Activated T-cell treated with anti-CD3 and anti-CD28 coated beads for 24 hours (primary cell): Measurements from ENCODE around the gene CCT2.

ENCODE experiments used
- DNase-seq: peaks from one replicate; pipeline ENCODE4 v3.0.0-alpha.2; 2020; ENCODE audit warnings: low read depth

CCT2 gene

DNA sequence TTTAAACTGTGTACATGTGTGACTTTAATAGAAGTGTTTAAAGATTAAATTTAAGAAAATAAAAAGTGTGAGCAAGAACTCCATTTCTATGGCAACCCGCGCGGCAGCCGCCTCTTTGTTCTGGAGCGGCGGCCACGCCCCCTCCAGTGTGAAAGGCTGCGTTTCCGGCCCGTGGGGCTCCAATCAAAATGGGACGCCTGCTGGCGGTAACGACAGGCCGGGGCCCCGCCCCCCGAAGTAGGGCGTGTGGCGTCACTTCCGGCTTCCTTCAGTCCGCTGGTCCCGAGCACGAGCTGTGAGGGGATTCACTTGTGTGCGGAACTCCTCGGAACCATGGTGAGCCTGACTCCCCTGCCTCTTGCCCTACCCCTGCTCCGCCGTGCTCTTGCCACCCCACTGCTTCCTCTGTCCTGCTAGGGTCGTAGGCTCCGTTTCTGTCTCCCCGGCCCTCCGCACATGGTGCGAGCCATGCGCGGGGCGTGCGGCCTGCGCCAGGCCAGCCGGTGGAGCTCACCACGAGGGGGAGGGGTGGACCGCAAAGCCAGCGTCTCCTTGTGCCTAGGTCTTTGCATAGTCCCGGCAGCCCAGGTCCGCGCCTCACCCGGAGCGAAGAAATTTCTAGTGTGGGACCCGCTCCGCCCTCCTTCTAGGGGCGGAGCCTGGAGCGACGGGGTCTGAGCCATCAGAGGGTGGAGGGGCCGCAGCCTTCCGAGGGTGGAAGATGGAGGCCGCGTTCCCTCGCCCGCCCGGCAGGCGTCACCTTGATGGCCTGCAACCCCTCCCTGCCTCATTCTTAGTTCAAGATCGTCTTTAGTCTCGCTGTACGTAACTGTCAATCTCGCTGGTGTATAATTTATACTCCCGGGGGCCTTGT is at the start of gene CCT2:
CCT2 (plus strand) TSS at position 271 of the 874 bp plus-strand sequence; CDS start at position 334, 63 bp downstream.
- DNase-seq: peak; percentile 93

DNA sequence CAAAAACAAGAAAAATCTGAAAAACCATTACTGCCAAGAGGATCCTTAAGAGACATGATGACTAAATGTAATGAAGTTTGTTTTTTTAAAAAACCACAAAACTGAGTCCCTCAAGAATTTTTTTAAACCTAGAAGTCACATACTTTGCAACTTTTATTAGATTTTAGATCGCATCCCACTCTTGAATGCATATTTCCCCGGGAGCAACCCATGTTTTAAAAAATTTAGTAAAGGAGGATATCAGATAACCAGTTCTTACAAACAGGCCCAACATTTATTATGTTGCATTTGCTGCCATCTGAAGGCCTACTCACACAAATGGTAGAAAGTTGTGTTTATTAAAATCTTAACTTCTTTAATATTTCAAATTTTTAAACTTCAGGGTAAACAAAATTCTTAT is 44.3 kb upstream of the CCT2 start:
- no peak for DNase-seq

DNA sequence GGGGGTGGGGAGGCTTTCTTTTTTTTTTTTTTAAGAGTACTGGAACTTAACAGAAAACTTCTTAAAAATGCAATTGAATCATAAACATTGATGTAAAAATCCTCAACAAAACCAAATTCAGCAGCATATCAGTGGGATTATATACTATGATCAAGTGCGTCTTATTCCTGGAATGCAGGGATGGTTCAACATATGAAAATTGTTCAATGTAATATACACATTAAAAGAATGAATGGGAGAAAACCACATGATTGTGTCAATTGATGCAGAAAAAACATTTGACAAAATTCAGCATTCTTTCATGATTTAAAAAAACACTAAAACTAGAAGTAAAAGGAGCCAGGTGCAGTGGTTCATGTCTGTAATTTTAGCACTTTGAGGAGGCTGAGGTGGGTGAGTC is 41.2 kb upstream of the CCT2 start:
- DNase-seq: no peak

DNA sequence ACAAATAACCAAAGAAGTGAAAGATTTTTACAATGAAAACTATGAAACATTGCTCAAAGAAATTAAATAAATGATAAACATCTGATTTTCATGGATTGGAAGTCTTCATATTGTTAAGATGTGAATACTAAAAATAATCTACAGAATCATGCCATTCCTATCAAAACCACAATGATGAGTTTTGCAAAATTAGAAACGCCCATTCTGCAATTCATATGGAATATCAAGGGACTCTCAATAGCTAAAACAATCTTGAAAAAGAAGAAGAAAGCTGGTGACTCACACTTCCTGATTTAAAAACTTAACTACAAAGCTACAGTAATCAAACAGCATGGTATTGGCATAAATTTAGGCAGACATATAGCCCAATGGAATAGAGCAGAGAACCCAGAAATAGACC is 40.2 kb upstream of the CCT2 start:
- DNase-seq: no peak

DNA sequence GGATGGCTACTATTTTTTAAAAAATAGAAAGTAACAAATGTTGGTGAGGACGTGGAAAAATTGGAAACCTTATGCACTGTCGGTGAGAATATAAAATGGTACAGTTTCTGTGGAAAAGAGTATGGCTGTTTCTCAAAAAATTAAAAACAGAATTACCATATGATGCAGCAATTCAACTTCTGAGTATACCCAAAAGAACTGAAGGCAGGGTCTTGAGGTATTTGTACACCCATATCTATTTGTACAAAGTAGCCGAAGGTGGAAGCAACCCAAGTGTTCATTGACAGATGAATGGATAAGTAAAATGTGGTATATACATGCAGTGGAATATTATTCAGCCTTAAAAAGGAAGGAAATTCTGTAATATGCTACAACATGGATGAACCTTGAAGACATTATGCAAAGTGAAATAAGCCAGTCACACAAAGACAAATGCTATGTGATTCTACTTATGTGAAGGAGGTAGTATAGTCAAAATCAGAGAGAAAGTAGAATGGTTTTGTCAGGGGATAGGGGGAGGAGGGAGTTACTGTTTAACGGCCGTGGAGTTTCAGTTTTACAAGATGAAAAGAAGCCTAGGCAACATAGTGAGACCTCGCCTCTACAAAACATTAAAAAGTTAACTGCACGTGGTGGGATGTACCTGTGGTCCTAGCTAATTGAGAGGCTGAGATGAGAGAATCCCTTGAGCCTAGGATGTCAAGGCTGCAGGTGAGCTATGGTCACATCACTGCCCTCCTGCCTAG is 38.4 kb upstream of the CCT2 start:
- DNase-seq: no peak

DNA sequence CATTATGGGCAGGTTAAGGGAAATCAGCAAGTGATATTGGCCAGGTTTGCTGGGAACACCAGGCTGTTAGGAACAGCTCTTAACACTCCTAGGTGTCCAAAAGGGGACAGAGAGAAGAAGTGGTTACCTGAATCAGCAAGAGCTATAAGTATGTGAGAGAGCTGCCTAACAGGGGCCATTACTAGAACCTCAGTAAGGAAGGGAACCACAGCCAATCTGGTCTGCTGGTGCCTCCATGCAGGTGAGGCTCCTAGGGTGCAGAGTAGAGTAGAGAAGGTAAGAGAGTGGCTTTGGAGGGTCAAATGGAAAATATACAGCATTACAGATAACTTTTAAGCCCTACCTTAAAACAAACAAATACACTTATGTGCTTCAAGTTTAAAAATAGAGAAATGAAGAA is 36.6 kb upstream of the CCT2 start:
- no peak for DNase-seq

DNA sequence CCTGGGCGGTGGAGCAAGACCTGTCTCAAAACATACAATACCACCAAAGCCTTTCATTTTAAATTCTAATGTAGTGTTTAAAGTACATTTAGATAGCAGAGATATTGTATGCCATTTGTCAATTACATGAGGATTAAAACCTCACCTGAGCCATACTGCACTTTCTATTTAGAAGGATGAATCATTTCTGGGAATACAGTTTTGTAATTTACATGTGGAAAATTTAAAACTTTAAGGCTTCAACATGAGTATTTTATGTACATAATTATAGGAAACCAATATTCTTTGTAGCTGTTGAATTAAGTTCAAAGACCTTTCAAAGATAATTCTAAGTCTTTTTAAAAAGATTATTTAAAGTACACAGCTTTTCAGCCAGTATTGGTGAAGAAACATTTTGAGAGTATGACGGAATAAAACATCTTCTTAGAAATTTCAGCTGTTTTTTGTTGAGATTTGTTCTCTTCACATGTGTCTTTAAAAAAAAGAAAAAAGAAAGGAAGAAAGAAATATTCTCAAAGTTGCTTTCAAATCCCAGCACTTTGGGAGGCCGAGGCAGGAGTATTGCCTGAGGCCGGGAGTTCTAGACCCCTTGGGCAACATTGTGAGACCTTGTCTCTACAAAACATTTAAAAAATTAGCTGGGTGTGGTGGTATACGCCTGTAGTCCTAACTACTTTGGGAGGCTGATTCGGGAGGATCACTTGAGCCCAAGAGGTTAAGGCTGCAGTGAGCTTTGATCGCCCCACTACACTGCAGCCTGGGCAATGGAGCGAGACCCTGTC is 34.5 kb upstream of the CCT2 start:
- no peak for DNase-seq

DNA sequence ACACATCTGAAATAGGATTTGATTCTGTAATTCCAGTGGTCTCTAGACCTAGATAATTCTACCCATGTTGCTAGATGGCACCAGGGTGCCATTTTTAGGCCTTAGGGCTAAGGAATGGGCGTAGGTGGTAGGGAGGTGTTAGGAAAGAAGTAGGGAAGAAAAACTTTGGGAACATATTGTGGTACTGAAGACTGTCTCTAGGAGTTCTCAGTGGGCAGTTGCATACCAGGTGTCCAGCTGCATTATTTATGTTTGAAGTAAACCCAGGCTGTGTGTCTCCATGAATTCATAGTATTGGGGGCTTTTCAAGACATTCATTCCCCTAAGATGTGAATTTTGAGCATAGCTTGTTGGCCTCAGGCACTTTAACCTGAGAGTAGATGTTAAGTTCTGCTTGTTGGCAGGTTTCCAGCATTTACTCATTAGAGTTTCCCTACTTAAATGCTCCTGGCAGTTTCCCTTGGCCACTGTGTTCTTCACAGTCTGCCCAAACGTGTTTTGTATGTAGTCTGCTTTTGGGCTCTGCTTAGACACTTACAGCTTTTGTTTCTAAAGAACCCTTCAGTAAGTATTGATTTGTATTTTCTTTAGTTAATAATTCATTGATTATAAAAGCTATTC is 31.5 kb upstream of the CCT2 start:
- DNase-seq: no peak

DNA sequence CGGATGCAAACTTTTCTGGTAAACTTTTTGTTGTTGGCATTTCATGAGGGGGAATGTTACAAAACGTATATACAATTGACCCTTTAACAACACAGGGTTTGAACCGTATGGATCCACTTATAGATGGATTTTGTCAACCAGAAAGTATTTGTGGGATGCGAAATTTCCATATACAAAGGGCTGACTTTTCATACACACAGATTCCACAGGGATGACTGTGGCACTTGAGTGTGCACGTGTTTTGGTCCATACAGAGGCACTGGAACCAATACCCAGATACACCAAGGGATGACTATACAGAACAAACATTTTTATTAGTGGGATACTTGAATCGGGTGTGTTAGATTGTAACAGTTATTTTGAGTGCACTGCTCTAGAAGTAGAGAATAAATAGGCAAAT is 29.8 kb upstream of the CCT2 start:
- DNase-seq: no peak

DNA sequence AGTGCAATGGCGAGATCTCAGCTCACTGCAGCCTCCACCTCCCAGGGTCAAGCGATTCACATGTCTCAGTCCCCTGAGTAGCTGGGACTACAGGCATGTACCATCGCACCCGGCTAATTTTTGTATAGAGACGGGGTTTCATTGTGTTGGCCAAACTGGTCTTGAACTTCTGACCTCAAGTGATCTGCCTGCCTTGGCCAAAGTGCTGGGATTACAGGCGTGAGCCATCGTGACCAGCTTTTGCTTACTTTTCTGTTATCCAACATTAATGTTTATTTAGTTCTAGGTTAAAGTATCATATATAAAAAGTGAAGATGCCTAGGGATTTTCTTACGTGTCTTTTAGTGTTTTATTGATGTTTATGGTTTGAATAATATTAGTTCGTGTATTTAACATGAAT is 28.9 kb upstream of the CCT2 start:
- no peak for DNase-seq

DNA sequence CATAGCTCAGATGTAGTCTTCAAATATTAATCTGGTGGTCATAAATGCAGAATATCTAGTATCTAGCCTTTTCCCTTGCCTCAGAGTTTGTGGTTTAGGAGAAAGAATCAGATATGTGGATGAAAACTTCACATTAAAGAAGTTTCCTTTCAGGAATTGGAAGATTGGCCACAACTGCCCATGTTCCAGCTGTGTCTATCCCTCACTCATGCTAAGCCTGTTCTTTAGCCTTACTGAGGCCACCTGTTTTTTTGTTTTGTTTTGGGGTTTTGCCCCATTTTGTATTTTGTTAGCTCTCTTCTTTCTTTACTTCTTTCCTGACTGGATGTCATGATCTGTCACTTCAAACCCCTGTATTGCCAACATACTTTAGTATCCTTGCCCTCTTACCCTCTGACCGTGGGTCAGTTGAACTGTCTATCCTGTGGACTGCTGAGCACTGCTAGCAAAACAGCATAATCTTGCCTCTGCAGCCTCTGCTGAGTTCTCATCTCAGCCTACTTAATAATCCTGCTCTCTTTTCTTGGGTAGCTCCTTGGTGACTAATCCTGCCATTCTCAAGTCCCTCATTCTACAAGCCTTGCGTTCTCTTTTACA is 22.0 kb upstream of the CCT2 start:
- DNase-seq: no peak

DNA sequence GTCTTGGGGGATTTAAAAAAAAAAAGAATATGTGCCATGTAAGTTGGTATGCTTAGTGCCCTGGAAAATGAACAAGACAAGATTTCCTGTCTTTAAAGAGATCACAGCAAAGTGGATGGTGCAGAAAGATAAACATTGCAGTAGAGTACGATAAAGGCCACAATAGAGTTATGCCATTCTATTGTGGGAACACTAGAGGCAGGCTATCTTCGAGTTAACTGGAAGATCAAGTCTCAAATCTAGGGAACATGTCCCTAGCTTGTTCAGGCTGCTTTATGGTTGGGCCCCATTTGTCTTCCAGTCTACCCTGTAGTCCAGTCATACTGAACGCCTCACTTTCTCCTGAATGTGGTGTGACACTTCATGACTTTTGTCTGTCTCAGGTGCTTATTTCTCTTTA is 18.7 kb upstream of the CCT2 start:
- no peak for DNase-seq

DNA sequence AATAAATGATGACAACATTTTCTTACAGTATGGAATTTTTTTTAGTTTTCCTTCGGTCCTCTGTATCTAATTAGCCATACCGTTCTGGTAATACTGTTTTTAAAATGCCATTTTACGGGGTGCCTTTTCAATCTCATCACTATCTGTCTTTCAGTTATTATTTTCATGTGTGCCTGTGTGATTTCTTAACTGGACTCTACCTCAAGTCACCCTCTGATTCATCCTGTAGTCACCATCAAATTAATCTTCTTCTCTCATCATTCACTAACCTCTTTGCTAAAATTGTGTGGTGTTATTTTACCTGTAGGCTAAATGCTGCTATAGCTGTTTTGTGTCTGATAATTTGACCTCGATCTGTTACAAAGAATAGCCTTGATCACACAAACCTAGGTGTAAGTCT is 16.0 kb upstream of the CCT2 start:
- DNase-seq: no peak

DNA sequence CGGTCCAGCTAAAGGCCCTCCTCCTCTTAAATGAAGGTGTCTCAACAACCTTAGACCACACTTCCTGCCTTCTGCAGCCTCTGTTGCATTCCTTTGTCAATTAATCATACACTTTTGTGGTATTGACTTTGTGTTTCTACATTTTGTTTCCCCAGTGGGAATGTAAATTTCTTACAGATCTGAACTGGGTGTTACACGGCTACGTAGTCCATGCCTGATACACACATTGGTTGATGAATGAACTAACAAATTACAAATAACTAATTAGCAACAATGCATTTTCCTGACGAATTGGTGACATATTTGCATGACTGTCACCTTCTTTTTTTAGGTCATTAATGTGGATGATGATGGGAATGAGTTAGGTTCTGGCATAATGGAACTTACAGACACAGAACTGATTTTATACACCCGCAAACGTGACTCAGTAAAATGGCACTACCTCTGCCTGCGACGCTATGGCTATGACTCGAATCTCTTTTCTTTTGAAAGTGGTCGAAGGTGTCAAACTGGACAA is 15.2 kb upstream of the CCT2 start:
- no peak for DNase-seq

DNA sequence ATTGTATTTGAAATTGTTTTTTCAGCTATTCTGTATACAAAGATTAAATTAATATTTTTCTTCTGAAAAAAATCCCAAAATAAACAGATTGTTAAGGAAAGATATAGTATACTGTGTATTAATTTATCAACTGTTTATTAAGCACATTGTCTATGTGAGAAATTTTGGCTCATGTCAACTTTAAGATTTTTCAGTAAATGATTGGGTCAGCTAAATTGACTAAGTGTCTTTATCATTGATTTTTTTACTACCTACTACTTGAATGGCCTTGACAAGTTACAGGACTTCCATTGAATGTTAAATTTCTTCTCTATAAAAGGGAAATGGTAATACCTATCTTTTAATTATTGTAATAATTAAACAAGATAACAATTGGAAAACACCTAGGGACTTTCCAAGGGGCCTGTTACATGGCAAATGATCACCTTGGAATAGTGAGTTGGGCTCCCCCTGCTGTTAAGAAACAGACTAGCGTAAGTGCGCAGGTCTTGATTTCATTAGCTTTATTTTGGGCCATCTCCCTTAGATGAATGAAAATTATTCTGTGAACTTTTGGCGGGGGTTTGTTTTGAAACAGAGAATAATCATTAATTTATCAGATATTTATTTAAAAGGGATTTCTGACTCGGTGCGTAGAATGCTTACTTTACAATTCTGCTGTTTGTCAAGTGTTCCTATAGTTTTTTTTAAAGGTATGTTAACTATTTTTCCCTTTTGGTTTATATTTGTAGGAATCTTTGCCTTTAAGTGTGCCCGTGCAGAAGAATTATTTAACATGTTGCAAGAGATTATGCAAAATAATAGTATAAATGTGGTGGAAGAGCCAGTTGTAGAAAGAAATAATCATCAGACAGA is 14.5 kb upstream of the CCT2 start:
- peak; percentile 37 for DNase-seq

DNA sequence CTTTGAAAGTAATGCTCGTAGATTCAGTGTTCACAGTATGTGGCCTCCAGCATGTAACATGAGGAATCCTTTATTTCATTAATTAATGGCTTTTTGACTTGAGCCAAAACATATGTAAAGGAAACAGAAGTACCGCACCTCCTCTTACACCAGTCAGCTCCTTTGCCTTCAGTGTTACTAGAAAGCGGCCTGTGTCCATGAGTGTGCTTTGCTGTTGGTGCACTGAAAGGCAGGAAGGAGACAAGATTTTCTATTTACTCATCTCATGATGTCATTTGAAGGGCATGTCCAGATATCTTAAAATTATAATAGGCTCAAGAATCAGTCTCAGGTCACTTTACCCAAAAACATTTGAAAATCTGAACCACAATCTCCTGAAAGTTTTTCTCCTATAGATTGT is 9.9 kb upstream of the CCT2 start:
- no peak for DNase-seq

DNA sequence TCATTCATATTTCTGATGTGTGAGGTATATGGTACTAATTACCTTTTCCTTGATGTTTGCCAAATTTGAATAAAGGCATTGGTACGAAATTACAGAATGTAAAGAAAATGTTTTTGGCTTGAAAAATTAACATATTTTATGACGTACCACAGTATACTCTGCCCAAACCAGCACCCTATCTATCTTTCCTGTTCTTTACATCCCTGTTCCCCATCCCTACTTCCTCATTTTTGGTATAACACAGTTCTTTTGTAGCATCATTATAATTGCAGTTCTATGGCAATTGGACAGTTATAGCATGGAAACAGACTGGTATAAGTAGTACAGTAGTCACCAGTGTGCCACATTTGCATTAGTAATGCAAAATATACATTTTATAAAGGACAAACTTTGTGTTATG is 7.0 kb upstream of the CCT2 start:
- DNase-seq: no peak

DNA sequence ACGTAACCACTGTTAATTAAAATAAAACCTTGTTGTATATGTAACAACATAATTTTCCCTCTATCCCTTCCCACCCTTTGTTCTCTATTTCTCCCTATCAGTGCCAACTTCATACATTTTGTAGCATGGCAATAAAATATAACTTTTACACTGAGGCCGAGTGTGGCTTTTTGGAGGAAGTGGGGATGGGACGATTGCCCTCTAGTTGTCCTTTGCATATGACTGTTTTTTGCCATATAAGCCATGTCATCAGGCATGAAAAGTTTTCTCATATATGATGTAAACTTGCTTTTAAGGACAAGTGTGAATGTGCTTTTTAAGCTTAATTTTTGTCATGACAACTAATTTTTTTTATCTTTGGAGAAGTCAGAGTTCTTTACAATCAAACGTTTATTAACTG is 6.2 kb upstream of the CCT2 start:
- DNase-seq: no peak

DNA sequence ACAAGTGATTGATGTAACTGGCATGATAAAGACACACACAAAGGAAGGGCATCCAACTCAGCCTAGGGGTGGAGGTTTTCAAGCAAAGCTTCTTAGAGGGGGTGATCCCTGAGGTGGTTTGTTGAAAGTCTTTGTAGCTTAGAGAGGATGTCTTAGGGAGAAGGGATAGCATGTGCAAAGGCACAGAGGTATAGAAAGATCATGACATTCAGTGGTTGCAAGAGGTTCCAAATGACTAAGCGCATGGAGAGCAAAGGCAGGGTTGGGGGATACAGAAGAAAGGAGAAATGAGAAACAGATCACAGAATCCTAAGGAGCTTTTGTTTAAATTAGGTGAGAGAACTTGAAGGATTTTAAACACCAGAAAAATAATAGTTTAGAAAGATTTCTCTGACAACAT is 5.2 kb upstream of the CCT2 start:
- no peak for DNase-seq

DNA sequence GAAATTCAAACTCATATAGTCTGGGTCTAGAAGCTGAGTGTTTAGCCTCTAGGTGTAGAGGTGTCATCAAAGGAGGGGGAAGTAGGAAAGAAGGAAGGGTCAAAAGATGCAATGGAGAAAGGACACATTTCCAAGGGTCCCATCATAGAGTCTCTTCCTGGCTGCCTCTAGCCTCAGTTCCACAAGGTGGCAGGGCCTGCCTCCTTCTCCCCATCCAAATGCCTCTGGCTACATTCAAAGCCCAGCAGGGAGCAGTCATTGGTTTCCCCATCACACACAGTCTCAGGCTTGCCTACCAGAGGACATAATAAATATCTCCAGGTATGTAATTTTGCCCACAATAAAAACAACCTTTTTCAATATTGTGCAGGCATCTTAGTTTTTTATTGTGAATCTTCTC is 2.1 kb upstream of the CCT2 start:
- no peak for DNase-seq

DNA sequence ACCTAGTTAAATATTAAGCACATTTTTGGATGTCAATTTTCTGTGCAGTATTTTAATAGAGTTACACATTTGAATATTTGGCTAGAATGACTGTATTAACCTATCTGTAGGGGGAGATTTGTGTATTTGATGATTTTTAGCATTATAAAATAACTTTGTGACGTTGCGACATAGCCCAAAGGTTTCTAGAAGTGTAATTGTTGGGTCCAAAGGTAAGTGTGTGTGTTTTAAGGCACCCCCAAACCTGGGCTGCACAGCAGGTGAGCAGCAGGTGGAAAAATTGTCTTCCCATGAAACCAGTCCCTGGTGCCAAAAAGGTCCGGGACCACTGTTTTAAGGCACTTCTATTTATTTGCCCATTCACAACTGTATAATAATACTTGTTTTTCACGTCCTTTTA is 3.3 kb downstream of the CCT2 start:
- no peak for DNase-seq
